Measurements from ENCODE around the gene FEN1.

The FEN1 gene

DNA sequence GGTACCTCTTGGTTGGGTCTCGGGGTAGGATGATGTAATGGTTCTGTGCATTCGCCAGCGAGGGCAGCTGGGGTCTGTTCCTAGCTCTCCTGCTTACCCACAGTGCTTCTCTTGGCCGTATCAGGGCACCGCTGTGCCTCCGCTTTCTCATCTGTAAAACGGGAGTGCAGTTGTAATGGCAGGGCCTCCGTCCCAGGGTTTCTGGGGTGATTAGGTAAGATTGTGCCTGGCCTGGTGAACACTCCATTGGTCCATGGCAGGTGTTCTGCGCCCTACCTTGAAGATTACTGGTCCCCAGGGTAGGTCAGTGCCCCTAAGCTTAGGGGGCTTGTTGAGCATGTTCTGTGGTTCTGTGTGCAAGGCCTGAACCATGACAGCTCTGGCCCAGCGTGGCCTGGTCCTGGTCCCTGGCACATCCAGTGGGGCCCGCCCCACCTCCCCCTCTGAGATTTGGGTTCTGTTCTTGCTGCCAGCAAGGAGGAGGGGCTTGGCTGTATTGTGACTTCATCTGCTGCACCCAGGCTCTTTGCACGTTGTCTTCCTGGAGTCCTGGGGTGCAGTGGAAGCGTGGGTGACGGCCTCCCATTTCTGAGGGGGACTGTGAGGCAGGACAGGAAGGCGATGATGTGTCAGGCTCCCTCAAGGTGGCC is 35.4 kb upstream of the FEN1 start:
- DNase-seq = no peak

DNA sequence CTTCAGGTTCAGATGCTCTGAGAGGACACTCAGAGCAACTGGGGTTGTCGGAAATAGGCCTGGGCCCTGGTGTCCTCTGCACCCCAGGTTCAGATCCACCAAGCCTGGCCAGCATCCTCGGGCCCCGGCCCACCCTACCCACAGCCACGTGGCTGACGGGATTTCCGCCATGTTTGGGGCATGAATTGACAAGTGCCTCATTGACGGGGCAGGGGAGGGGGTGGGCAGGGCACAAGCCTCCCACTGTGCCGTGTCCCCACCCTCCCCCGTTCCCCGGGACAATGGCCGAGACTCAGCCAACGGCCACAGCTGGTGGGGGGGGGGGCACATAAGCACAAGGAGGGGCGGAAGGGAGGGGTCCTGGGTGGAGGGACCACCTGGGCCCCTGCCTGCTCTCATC is 31.8 kb upstream of the FEN1 start:
- no peak for DNase-seq

DNA sequence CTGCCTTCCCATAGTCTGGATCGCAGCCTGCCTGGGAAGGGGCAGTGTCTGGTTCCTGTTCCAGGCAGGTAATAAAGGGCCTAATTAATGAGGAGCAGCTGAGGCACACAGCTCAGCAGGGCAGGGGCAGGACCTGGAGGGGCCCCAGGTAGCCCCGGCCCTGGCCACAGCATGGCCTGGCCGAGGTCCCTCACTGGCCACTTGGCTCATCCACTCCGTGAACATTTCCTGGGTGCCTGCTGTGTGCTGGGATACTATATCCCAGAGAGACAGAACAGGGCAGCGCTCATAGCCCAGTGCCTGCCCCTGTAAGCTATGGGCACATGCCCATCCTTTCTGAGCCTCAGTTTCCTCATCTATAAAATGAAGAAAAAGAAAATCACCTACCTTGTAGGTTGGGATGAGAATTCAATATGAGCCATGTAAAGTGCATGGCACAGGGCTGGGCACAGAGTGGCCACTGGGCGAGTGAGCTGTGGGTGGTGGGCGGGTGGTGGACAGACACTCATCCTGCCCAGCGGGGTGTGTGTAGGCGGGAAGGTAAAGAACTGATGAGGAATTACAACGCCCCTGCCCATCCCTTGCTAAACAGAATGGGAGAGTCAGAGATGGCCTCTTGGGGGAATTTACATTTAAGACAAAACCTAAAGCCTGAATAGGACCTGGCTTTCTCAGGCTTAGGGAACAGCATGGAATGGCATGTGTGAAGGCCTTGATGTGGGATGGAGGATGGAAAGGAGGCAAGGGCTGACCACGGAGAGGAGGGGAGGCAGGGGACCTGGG is 31.1 kb upstream of the FEN1 start:
- DNase-seq = no peak

DNA sequence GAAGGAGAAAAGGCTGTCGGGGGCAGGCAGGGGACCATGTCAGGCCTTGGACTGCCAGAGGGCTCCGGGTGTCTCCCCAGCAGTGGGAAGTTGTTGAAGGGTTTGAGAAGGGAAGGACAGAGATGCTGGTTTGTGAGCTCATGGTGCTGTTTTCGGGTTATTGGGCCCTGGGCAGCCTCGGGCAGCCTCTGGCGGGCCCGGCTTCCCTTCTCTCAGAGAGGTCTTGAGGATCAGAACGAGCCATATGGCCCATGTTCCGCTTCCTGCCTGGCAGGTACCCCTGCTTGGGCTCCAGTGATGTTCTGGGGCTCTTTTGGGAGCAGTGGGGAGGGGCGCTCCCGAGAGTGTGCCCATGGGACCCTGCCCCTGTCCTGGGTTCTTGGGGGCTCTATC is 30.5 kb upstream of the FEN1 start:
- DNase-seq = no peak

DNA sequence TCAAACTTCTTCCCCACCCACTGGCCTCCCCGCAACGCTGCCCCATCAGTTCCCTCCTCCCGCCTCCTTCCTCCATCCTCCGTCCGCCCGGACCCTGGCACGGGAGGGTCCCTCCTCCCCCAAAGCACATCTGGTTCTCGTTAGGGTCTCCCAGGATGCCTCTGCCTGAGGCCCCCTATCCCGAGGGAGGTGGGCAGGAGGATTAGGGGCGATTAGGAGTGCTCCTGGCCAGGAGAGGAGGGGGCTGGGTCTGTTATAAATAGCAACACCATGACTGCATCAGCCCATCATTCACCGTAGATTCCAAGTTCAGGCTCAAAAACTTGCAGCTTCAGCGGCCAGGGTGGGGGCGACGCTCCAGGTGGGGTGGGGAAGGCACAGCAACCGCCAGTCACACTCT is 29.9 kb upstream of the FEN1 start:
- DNase-seq = no peak

DNA sequence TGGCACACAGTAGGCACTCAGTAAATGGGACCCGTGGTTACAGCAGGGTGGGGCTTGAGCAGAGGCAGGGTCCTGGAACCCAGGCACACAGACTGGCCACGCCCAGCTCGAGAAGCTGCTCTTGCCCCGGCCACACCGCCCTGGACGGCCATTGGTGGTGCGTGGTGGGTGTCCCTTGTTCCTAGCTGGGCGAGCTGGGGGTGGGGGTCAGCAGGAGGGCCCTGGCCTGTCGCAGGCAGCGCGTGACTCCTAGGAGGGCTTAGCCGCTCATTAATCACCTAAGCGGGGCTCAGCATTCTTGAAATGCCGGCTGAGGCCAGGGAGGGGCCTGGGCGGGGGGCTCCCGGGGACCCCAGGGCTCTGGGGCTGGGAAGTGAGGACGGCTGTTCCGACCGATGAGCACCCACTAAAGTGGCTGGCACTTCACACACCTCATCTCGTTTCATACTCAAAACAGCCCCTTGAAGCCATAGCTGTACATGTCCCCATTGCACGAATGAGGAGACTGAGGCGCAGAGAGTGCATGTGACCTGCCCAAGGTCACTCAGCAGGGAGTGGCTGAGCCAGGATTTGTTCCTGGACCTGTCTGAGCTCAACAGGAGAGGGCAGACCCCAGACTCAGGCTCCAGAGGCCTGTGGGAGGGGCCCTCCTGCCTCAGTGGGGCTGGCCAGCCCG is 28.6 kb upstream of the FEN1 start:
- no peak for DNase-seq

DNA sequence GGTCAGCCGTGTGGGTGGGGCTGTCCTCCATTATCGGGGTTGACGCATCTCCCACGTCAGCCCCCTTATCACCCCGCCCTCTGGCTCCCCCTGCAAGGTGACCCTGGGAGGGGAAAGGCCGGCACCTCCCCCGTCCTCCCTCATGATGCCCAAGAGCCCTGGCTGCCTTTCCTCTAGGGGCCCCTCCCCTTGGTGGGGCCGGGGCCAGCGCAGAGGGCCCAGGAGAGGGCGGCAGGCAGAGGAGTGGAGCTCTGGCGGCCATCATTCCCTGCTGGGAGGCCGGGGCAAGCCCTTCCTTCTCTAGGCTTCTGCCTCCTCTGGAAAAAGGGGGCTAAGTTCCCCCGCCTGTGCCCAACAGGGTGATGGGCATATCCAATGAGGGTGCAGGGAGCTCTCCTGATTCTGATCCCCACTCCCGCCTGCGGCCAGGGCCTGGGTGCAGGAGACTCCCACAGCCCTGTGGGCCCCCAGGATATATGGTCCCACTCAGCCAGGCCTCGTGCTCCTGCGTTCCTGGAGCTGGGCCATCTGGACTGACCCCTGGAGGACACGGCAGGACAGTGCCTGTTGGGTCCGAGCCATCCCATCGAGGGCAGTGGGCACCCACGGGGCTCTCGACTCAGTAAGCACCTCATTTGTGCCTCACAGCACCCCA is 28.0 kb upstream of the FEN1 start:
- DNase-seq = no peak

DNA sequence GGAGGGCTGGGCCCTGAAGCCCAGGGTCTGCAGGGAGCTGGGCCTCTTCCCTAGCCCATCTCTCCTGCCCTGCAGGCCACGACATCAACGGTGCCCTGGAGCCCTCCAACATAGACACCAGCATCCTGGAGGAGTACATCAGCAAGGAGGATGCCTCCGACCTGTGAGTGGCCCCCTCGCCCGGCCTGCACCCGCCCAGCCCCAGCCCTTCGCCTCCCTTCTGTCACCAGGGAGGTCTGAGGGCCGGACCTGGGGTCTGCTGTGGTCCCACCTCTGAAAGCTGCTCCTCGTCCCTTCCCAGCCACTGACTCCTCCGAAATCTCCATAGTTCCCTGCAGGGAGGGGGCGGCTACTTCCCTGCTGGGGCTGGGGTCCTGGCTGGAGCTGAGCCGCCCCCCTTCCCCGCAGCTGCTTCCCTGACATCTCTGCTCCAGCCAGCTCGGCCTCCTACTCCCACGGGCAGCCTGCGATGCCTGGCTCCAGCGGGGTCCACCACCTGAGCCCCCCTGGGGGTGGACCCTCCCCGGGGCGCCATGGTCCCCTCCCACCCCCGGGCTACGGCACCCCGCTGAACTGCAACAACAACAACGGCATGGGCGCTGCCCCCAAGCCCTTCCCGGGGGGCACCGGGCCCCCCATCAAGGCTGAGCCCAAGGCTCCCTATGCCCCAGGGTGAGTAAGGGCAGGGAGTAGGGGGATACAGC is 27.0 kb upstream of the FEN1 start:
- no peak for DNase-seq

DNA sequence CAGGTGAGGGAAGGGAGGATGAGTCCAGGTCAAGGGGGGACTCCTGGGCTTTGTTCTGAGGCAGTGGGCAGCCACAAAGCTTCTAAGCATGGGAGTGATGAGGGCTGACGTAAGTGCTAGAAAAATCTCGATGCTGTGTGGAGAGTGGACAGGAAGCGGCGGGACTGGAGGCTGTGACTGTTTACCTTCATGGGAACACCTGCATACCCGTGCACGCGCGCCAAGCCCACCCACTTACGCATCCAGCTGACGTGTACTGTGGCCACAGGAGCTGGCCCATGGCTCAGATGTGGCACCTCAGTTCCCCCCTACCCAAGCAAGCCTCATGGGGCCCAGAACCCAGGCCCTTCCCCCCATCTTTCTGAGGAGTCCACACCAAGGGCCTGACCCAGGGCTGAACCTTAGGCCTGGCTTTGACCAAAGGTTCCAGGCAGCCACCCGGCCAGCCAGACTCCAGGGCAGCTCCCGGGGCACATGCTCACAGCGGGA is 26.3 kb upstream of the FEN1 start:
- DNase-seq = peak; percentile 21

DNA sequence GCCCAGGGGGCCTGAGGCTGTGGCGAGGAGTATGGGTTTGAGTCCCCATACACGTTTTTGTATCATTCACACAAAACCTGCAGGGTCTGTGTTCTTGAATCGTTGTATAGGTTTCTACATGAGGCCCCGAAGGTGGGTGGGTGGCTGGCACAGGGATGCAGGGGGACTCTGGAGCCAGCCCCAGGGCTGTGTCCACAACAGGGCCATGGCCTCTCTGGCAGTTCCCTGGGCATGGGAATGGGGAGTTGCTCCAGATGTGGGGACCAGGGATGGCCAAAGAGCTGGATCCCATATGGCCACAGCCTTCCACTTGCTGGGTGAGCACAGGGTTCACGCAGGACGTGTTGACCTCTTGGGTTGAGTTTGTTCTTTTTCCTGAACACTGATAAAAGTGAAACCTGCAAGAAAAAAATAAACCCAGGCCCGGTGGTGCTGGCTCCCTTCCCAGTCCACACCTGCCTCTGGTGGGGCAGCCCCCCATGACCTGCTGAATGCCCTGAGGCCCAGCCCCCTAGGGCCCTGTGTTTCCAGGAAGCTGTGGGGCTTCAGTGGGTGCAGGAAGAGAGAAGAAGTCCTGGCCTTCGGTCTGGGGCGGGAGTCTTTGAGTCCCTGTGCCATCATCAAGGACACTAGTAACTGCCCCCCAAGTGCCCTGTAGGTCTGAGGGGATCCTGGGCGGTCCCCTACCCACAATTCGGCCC is 24.2 kb upstream of the FEN1 start:
- no peak for DNase-seq

DNA sequence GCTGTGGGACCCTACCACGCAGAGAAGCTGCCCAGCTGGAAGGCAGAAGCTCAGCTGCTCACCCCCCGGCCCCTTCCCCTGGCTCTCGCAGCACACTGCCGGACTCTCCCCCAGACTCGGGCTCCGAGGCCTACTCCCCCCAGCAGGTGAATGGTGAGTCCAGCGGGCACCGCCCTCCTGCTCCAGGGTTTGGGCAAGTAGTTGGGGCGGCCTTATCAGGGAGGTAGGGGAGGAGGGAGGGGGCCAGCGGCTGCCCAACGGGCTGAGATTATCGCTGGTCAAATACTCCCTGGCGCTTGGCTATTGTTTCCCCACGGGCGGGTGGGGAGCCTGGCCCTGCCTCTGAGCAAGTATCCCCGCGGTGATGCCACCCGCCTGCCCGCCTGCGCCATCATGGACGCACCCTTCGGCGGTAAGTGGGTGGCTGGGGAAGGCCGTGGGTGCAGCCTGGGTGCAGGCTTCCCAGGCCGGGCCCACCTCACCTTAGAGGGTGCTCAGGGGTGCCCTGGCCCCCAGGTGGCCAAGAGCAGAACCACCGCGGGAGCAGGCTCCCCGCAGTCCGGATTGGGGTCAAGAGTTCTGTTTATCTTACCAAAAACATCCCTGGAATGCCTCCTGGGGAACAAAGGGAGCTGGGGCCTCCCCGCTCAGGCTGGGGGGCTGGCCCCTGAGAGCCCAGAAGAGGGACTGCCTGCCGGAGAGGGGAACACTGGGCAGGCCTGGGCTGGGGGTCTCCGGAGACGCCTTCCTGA is 23.4 kb upstream of the FEN1 start:
- DNase-seq = no peak

DNA sequence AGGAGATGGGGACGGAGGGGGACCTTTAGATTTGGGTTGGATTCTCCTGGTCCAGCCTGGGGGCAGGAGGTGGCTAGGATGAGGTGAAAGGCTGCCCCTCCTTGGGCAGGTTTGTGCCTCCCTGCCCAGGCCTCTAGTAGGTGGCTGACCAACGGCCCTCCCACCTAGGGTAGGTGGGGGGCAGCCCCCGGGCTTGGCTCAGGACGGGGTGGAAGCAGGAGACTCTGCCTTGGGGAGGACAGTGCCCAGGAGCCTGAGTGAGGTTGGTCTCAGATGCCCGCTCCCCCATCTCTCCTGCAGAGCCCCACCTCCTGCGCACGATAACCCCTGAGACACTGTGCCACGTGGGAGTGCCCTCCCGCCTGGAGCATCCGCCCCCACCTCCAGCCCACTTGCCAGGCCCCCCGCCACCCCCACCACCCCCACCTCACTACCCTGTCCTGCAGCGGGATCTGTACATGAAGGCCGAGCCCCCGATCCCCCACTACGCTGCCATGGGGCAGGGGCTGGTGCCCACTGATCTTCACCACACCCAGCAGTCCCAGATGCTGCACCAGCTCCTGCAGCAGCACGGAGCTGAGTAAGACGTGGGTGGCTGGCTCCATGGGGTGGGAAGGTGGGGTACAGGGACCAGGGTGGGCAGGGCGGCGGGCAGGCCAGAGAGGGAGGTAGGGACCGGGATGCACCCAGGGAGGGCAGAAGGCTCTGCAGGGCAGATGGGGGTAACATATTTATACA is 22.6 kb upstream of the FEN1 start:
- DNase-seq = no peak

DNA sequence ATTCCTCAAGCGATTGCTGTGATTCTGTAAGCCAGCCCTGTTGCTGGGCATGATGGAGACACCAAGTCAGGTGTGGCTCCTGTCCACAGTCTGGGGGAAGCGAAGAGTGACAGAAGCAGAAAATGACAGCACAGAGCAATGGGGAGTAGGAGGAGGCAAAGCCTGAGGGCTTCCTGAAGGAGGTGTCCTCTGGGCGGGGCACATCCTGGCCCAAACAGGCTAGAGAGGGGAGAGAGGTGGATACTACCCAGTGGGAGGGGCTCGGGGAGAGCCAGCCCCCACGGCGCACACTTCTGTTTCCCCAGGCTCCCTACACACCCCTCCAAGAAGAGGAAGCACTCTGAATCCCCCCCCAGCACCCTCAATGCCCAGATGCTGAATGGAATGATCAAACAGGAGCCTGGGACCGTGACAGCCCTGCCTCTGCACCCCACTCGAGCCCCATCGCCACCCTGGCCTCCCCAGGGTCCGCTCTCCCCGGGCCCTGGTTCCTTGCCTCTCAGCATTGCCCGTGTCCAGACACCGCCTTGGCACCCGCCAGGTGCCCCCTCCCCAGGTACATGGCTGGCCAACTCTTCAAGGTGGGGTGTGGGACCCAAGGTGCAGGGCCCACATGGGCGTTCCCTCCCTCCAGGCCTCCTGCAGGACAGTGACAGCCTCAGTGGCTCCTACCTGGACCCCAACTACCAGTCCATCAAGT is 21.4 kb upstream of the FEN1 start:
- no peak for DNase-seq

DNA sequence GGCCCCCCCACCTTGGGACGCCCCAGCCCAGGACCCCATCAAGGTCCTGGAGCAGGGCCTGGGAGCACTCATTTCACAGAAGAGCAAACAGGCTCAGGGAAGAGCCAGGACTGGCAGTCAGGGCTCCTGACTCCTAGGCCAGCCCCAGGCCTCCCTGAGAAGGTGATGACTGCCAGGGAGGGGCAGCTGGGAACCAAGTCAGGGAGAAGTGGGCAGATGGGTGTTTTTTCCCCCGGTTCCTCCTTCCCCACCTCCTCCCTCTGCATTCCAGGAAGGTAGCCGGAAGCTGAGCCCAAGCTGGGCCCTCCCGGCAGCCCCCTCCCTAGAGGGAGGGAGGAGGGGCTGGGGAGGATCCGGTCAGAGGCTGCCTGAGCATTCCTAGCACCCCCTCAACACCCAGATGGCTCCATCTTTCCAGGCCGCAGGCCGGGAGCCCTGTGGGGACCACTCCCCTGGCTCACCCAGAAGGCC is 20.7 kb upstream of the FEN1 start:
- no peak for DNase-seq

DNA sequence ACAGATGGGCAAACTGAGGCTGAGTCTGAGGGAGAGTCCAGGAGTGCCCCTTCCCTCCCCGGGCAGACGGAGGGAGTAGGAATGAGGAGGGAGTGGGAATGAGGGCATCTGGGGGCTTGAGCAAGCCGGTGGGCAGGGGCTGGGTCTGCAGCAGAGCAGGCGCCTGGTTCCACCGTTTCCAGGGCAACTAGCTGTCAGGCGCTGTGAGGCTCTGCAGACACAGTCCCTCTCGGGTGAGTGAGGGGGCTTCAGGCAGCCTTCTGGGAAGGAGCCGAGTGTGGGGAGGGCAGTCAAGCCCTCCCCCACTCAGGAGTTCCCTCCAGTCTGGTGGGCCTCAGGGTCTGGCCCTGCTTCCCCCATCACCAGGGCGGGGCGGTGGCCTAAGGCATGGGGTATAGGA is 19.4 kb upstream of the FEN1 start:
- DNase-seq = no peak

DNA sequence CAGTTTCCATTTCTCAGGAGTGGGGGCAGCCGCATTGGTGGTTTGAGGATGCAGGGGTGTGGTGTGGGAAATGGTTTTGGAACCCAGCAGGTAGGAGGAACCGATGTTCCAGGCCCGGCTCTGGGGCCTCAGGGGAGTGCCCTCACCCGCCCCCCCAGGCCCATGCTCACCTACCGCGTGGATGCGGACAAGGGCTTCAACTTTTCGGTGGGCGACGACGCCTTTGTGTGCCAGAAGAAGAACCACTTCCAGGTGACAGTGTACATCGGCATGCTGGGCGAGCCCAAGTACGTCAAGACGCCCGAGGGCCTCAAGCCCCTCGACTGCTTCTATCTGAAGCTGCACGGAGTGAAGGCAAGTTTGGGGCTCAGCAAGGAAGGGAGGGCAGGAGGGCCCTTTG is 18.9 kb upstream of the FEN1 start:
- no peak for DNase-seq

DNA sequence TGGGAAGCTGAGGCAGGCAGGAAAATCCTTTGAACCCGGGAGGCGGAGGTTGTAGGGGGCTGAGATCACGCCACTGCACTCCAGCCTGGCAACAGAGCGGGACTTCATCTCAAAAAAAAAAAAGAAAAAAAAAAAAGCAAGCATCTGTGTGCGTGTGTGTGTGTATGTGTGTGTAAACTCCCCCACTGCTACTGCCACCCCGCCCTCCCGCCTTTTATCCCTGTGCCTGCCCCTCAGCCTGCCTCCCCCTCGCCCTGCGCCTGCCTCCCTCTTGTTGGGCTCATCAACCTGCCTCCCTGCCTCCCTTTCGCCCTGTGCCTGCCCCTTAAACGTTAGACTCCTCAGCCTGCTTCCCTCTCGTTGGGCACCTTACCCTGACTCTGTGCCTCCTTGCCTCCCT is 18.3 kb upstream of the FEN1 start:
- DNase-seq = no peak

DNA sequence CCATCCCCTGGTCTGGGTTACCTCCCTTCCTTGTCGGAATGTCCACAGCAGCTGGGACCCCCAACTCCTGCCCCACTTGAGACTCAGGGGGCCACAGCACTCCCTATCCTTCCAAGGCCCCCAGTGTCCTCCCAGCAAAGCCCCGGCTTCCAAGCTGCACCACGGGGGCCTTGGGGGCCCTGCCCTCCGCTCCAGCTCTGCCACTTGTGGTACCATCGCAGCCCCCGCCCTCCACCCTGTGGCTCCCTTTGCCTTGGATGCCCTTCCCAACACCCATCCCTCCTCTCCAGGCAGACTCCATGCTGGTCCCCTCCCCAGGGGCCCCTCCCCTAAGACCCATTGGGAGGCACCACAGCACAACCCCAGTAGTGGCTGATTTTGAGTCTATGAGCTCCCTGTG is 17.6 kb upstream of the FEN1 start:
- DNase-seq = no peak

DNA sequence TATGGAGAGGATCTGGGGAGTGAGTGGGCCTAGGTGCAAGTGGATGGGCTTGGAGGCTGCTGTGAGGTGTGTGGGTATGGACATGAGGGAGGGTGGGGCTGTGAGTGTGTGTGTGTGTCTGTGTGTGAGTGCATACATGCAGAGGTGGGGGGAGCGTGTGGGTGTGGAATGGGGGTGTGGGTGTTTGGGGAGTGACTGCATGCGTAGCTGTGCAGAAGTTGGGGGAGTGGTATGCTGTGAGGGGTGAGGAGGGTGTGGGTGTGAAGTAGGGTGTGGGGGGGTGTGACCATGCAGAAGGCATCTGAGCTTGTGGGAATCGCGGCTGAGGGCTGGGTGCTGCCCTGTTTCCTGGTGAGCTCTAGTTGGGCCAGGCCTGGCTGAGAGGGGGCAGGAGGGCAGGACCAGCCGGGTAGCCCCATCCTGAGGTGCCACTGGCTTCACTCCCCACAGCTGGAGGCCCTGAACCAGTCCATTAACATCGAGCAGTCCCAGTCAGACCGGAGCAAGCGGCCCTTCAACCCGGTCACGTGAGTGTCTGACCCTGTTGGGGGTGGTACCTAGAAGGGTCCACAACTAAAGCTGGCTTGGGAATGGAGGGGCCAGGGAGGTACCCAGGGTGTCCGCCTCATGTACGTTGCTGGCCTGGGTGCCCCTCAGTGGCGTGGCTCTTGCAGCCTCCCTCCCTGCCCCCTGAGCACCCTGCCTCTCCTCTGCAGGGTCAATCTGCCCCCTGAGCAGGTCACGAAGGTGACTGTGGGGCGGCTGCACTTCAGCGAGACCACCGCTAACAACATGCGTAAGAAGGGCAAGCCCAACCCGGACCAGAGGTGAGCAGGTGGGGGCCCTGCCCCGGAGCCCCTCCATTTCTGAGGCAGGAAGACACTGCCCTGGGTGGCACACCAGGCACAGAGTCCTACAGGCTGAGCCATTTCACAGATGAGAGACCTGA is 16.8 kb upstream of the FEN1 start:
- DNase-seq = no peak

All from NCI-H774 (cell line).